Upper lobe of left lung (tissue), 6 donors: Measurements from ENCODE around the gene GPR75. TPM values are rescaled to one million over a fixed set of nuclear protein-coding genes. Genes with fewer than 3 reads are reported as not detected.

Experiments used
- ATAC-seq, 2 donors: fragments of 200-7000 bp; cut with Tn5 transposase; one replicate each; pipeline ENCODE4 v1.9.1; 2022; ENCODE audit warnings: mild to moderate bottlenecking in 2 of 2, moderate library complexity in 2 of 2; ENCODE audit not compliant: low FRiP score in 2 of 2
- DNase-seq, 2 donors: peaks; one replicate each; pipeline ENCODE4 v3.0.0-alpha.2; 2019 to 2020
- H3K27ac ChIP-seq, 4 donors: fragments of 200-600 bp; sonication (generic); one replicate each; pipeline ENCODE4 v1.5.1; 2016 to 2019
- H3K27me3 ChIP-seq, 4 donors: fragments of 200-600 bp; sonication (generic); one replicate each; pipeline ENCODE4 v1.5.1; 2017 to 2019
- H3K36me3 ChIP-seq, 4 donors: fragments of 200-600 bp; sonication (generic); one replicate each; pipeline ENCODE4 v1.5.1; 2016 to 2019
- H3K4me1 ChIP-seq, 4 donors: fragments of 200-600 bp; sonication (generic); one replicate each; pipeline ENCODE4 v1.5.1; 2018 to 2019
- H3K4me3 ChIP-seq, 4 donors: fragments of 200-600 bp; sonication (generic); one replicate each; pipeline ENCODE4 v1.5.1; 2017 to 2019; ENCODE audit warnings: mild to moderate bottlenecking in 2 of 4, moderate library complexity in 1 of 4
- H3K9me3 ChIP-seq, 4 donors: fragments of 200-600 bp; sonication (generic); one replicate each; pipeline ENCODE4 v1.5.1; 2018 to 2019
- CTCF ChIP-seq, 6 experiments: fragments of 450-650 bp in 4 of 6; fragments of 200-600 bp in 2 of 6; sonication (generic) in 2 of 6; IDR thresholded peaks; one replicate each; pipeline ENCODE4 v1.5.1; 2016 to 2019; ENCODE audit warnings: antibody characterized with exemption in 6 of 6
- EP300 ChIP-seq, 4 donors: sonication (generic); formaldehyde crosslinking; IDR thresholded peaks; one replicate each; pipeline ENCODE4 v1.5.1; 2017; ENCODE audit warnings: antibody characterized with exemption in 4 of 4, control low read depth in 2 of 4
- POLR2A ChIP-seq, 4 donors: fragments of 450-650 bp; IDR thresholded peaks; one replicate each; pipeline ENCODE4 v1.5.1; 2016 to 2017; ENCODE audit warnings: antibody characterized with exemption in 4 of 4, mild to moderate bottlenecking in 2 of 4
- POLR2AphosphoS5 ChIP-seq, 2 donors: sonication (generic); formaldehyde crosslinking; IDR thresholded peaks; one replicate each; pipeline ENCODE4 v1.5.1; 2017; ENCODE audit warnings: antibody characterized with exemption in 2 of 2
- WGBS, 2 donors: methylation state at CpG; one replicate each; pipeline ENCODE4 v1.1.5; 2017 to 2018; 5-methylcytosine and 5-hydroxymethylcytosine counted together
- small RNA-seq, 4 donors: library from RNA; depleted of rRNA; stranded (forward); fragments of <200 nt; gene quantifications; one replicate each; pipeline ENCODE3, GENCODE V24; 2016
- total RNA-seq, 6 donors: library from RNA; depleted of rRNA in 4 of 6; stranded (reverse); fragments of >200 nt in 4 of 6; gene quantifications; one replicate each; pipeline versions ENCODE4 v1.1.0 to v1.2.1, GENCODE V29; 2016 to 2021
- donor health status: DM: no; HTN: no; CAD: no; lungs with moderate emphysema.
- donor health status: DM: no; HTN: yes; CAD: no; lungs with severe emphysema.

The GPR75 gene
- total RNA-seq, 6 donors from 2014 or later, result 1.6 to 14.7 (median 3.1) TPM

- H3K4me3 ChIP-seq, result no peak overlapping the region
- H3K9me3 ChIP-seq, result no peaks in the 10 kb centered on the region
- no peak for ATAC-seq
- no peak overlapping the region for H3K27ac ChIP-seq
- TF ChIP-seq POLR2A (IDR thresholded peaks at IDR 0.05), result no peak
- no peak for TF ChIP-seq EP300 (IDR thresholded peaks at IDR 0.05)
- TF ChIP-seq CTCF (IDR thresholded peaks at IDR 0.05), result no peak
- no peak for TF ChIP-seq POLR2AphosphoS5 (IDR thresholded peaks at IDR 0.05)
- WGBS, 2 donors, result 71 to 78% methylated on average over 3 of the region's 3 CpGs
- no peaks in the 10 kb centered on the region for H3K27me3 ChIP-seq
- no peak for DNase-seq
- no peaks in the 10 kb centered on the region for H3K4me1 ChIP-seq
- H3K36me3 ChIP-seq, result peaks cover 6 to 59% (median 34%) of the 10 kb centered on the region in 4 donors
Observed at GRCh38 chr2:53818854-53819435, 40.8 kb downstream of the GPR75 start.

GRCh38 chr2:53813151-53813550 is 46.6 kb downstream of the GPR75 start:
- Histone ChIP-seq H3K36me3 (peaks cover 15 to 98% (median 64%) of the 10 kb centered on the region in 4 donors), H3K9me3 (no peaks in the 10 kb centered on the region), H3K4me3 (no peak overlapping the region), H3K27ac (no peak overlapping the region), H3K4me1 (no peaks in the 10 kb centered on the region), H3K27me3 (no peaks in the 10 kb centered on the region)
- DNase-seq (no peak), ATAC-seq (no peak)
- TF ChIP-seq POLR2AphosphoS5 (IDR thresholded peaks at IDR 0.05) (no peak), CTCF (IDR thresholded peaks at IDR 0.05) (no peak), POLR2A (IDR thresholded peaks at IDR 0.05) (no peak), EP300 (IDR thresholded peaks at IDR 0.05) (no peak)

- H3K27me3 ChIP-seq, result no peaks in the 10 kb centered on the region
- WGBS, 2 donors, result 81 to 82% methylated on average over 3 of the region's 3 CpGs
- no peaks in the 10 kb centered on the region for H3K4me1 ChIP-seq
- H3K27ac ChIP-seq, result no peak overlapping the region
- H3K36me3 ChIP-seq, result peaks cover 15 to 99% (median 61%) of the 10 kb centered on the region in 4 donors
- ATAC-seq, result no peak
- H3K9me3 ChIP-seq, result no peaks in the 10 kb centered on the region
- no peak for DNase-seq
- TF ChIP-seq POLR2A (IDR thresholded peaks at IDR 0.05), result no peak
- TF ChIP-seq EP300 (IDR thresholded peaks at IDR 0.05), result no peak
- TF ChIP-seq POLR2AphosphoS5 (IDR thresholded peaks at IDR 0.05), result no peak
- TF ChIP-seq CTCF (IDR thresholded peaks at IDR 0.05), result no peak
- H3K4me3 ChIP-seq, result no peak overlapping the region
Observed at GRCh38 chr2:53811601-53812000, 48.2 kb downstream of the GPR75 start.

Small RNA genes within 50 kb of the gene (small RNA-seq; reads per million reads assigned to genes)
- 0 reads per million in 4 donors for gene MIR3682

Other genes with a start within 250 kb of the GPR75 start
- 1 to 10 TPM in 5 of 6 donors, under 1 TPM in 1; 0.55 to 5.2 (median 3.1) TPM for gene CHAC2, start 92.2 kb downstream of the GPR75 start, total RNA-seq
- gene ASB3, start 73.0 kb downstream of the GPR75 start, total RNA-seq, result 10 to 100 TPM; 16.4 to 54.2 (median 25.2) TPM
- 100 to 1,000 TPM in 4 of 6 donors, 10 to 100 TPM in 2; 50.7 to 200 (median 143) TPM for gene ERLEC1, start 72.9 kb downstream of the GPR75 start, total RNA-seq
- 10 to 100 TPM; 39.3 to 80.7 (median 65.1) TPM for gene PSME4, start 111.0 kb upstream of the GPR75 start, total RNA-seq